Renal cortex interstitium (tissue), 15 donors: ENCODE measurements around the gene CFAP161. TPM values are rescaled to one million over a fixed set of nuclear protein-coding genes. Genes with fewer than 3 reads are reported as not detected.

Experiments
- DNase-seq, 11 donors: peaks; one replicate each; pipeline ENCODE4 v3.0.0-alpha.2; 2013; ENCODE audit warnings: low read depth in 9 of 11, low spot score in 4 of 11; ENCODE audit errors: extremely low read depth in 1 of 11
- long read RNA-seq, 16 experiments: transcript quantifications; one replicate each; lab custom pipeline, GENCODE V29; 2026
- polyA plus RNA-seq, 3 donors: library from polyadenylated mRNA; unstranded; fragments of 120-200 nt; gene quantifications; one replicate each; pipeline ENCODE4 v1.2.1, GENCODE V29; 2013; ENCODE audit not compliant: insufficient read length in 3 of 3

Gene CFAP161
- under 1 TPM; 0.30 to 0.59 (median 0.32) TPM for polyA plus RNA-seq
- long read RNA-seq, donor 1: 0 reads
- long read RNA-seq, donor 2: 0 reads
- long read RNA-seq, donor 3: 0 reads
- long read RNA-seq, donor 4: 0 reads
- long read RNA-seq, donor 5: 0 reads
- long read RNA-seq, donor 6: 0 reads
- long read RNA-seq, donor 7: 0 reads
- long read RNA-seq, donor 8: 0 reads
- long read RNA-seq, donor 9: 0 reads
- long read RNA-seq, donor 10: 0 reads
- long read RNA-seq, donor 11: 0 reads
- long read RNA-seq, donor 12: 0 reads
- long read RNA-seq, donor 13: 0 reads
- long read RNA-seq, donor 14: 0 reads
- long read RNA-seq, donor 15: 0 reads
- long read RNA-seq, donor 16: 0 reads

GRCh38 chr15:81133782-81134461, at the start of gene CFAP161:
CFAP161 (plus strand) TSS chr15:81134270; CDS start chr15:81134330, 60 bp downstream.
- peak; percentile 44 to 77 (median 69) for DNase-seq

GRCh38 chr15:81084716-81085115, 49.4 kb upstream of the CFAP161 start:
- DNase-seq: no peak

GRCh38 chr15:81085213-81085612, 48.9 kb upstream of the CFAP161 start:
- DNase-seq: no peak

- DNase-seq: no peak
Observed at GRCh38 chr15:81085898-81086297, 48.2 kb upstream of the CFAP161 start.

GRCh38 chr15:81087066-81087465, 47.0 kb upstream of the CFAP161 start:
- no peak for DNase-seq

GRCh38 chr15:81087694-81088093, 46.4 kb upstream of the CFAP161 start:
- DNase-seq: no peak

- no peak for DNase-seq
Observed at GRCh38 chr15:81088470-81089013, 45.5 kb upstream of the CFAP161 start.

GRCh38 chr15:81091889-81092558, 42.0 kb upstream of the CFAP161 start:
- DNase-seq: peak in 1 of 11 donors; percentile 46

- DNase-seq: no peak
Observed at GRCh38 chr15:81092559-81092902, 41.5 kb upstream of the CFAP161 start.

GRCh38 chr15:81093961-81094360, 40.1 kb upstream of the CFAP161 start:
- no peak for DNase-seq

- no peak for DNase-seq
Observed at GRCh38 chr15:81095690-81096365, 38.2 kb upstream of the CFAP161 start.

GRCh38 chr15:81096398-81096797, 37.7 kb upstream of the CFAP161 start:
- DNase-seq: no peak

GRCh38 chr15:81097116-81097889, 36.8 kb upstream of the CFAP161 start:
- DNase-seq: no peak

- no peak for DNase-seq
Observed at GRCh38 chr15:81097890-81098280, 36.2 kb upstream of the CFAP161 start.

- no peak for DNase-seq
Observed at GRCh38 chr15:81098349-81098748, 35.7 kb upstream of the CFAP161 start.

GRCh38 chr15:81098861-81099651, 35.0 kb upstream of the CFAP161 start:
- DNase-seq: no peak

GRCh38 chr15:81101894-81102815, 31.9 kb upstream of the CFAP161 start:
- DNase-seq: no peak
